Measurements from ENCODE around the gene PSMB1. TPM values are rescaled to one million over a fixed set of nuclear protein-coding genes. Genes with fewer than 3 reads are reported as not detected.

Gene PSMB1
- total RNA-seq, 1 donor from 2014 or later, result 158 TPM

DNA sequence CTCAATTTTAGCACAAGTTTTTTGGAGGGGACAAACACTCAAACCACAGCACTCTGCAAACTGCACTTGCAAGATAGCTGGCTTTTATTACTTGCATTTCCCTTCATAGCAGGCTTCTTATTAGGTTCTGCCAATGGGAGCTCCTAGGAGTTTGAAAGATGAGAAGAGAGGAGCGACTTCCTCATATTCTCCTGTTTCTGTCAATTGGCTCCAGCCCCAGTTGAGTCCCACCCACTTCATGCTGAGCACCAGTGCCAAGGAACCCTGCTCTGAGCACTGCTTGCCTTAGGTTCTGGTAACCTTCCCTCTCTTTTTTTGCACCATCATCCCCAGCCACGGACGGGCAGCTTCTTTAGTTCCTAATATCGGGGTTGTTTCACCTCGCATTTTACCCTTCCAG is 67.9 kb downstream of the PSMB1 start:
- no peak overlapping the region for H3K4me3 Mint-ChIP-seq
- peaks cover 20% of the 10 kb centered on the region for H3K4me1 Mint-ChIP-seq (ENCODE audit: unreplicated experiment)
- peaks cover 10% of the 10 kb centered on the region for H3K9me3 Mint-ChIP-seq
- TF ChIP-seq, protein P1, sequence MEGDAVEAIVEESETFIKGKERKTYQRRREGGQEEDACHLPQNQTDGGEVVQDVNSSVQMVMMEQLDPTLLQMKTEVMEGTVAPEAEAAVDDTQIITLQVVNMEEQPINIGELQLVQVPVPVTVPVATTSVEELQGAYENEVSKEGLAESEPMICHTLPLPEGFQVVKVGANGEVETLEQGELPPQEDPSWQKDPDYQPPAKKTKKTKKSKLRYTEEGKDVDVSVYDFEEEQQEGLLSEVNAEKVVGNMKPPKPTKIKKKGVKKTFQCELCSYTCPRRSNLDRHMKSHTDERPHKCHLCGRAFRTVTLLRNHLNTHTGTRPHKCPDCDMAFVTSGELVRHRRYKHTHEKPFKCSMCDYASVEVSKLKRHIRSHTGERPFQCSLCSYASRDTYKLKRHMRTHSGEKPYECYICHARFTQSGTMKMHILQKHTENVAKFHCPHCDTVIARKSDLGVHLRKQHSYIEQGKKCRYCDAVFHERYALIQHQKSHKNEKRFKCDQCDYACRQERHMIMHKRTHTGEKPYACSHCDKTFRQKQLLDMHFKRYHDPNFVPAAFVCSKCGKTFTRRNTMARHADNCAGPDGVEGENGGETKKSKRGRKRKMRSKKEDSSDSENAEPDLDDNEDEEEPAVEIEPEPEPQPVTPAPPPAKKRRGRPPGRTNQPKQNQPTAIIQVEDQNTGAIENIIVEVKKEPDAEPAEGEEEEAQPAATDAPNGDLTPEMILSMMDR (conservative IDR thresholded peaks at IDR 0.05), result no peak
- no peaks in the 10 kb centered on the region for H3K36me3 Mint-ChIP-seq
- no peaks in the 10 kb centered on the region for H3K27me3 Mint-ChIP-seq
- no peak for DNase-seq (ENCODE audit: extremely low spot score, unreplicated experiment)
- H3K27ac Mint-ChIP-seq, result no peak overlapping the region

Other genes with a start within 250 kb of the PSMB1 start
- 37.7 and 40.5 TPM in 2 replicates for gene FAM120B, start 246.5 kb downstream of the PSMB1 start, total RNA-seq (ENCODE audit: low replicate concordance)
- gene TBP, start 1.1 kb upstream of the PSMB1 start, total RNA-seq (ENCODE audit: low replicate concordance), result 18.2 and 20.8 TPM in 2 replicates
- gene PDCD2, start 31.3 kb upstream of the PSMB1 start, total RNA-seq (ENCODE audit: low replicate concordance), result 63.5 and 69.8 TPM in 2 replicates